ENCODE data around the gene SERPINF2. TPM values are rescaled to one million over a fixed set of nuclear protein-coding genes. Genes with fewer than 3 reads are reported as not detected.
"Not testable (repeated sequence)": the region's sequence is repeated elsewhere in the genome, so short reads cannot be mapped to it uniquely, and the experiment has no call there.

Gene SERPINF2
- total RNA-seq, 1 donor from 2014 or later = 28.3 TPM

GRCh38 chr17:1765576-1765975 lies 22.9 kb downstream of the SERPINF2 start:
- no peak for DNase-seq (ENCODE audit: extremely low spot score, unreplicated experiment)
- TF ChIP-seq, protein P1, sequence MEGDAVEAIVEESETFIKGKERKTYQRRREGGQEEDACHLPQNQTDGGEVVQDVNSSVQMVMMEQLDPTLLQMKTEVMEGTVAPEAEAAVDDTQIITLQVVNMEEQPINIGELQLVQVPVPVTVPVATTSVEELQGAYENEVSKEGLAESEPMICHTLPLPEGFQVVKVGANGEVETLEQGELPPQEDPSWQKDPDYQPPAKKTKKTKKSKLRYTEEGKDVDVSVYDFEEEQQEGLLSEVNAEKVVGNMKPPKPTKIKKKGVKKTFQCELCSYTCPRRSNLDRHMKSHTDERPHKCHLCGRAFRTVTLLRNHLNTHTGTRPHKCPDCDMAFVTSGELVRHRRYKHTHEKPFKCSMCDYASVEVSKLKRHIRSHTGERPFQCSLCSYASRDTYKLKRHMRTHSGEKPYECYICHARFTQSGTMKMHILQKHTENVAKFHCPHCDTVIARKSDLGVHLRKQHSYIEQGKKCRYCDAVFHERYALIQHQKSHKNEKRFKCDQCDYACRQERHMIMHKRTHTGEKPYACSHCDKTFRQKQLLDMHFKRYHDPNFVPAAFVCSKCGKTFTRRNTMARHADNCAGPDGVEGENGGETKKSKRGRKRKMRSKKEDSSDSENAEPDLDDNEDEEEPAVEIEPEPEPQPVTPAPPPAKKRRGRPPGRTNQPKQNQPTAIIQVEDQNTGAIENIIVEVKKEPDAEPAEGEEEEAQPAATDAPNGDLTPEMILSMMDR (conservative IDR thresholded peaks at IDR 0.05) = no peak
- no peak overlapping the region for H3K27ac Mint-ChIP-seq
- H3K4me1 Mint-ChIP-seq (ENCODE audit: unreplicated experiment) = peaks cover 28% of the 10 kb centered on the region
- H3K36me3 Mint-ChIP-seq = no peaks in the 10 kb centered on the region
- H3K4me3 Mint-ChIP-seq = no peak overlapping the region
- H3K27me3 Mint-ChIP-seq = no peaks in the 10 kb centered on the region
- no peaks in the 10 kb centered on the region for H3K9me3 Mint-ChIP-seq

DNA sequence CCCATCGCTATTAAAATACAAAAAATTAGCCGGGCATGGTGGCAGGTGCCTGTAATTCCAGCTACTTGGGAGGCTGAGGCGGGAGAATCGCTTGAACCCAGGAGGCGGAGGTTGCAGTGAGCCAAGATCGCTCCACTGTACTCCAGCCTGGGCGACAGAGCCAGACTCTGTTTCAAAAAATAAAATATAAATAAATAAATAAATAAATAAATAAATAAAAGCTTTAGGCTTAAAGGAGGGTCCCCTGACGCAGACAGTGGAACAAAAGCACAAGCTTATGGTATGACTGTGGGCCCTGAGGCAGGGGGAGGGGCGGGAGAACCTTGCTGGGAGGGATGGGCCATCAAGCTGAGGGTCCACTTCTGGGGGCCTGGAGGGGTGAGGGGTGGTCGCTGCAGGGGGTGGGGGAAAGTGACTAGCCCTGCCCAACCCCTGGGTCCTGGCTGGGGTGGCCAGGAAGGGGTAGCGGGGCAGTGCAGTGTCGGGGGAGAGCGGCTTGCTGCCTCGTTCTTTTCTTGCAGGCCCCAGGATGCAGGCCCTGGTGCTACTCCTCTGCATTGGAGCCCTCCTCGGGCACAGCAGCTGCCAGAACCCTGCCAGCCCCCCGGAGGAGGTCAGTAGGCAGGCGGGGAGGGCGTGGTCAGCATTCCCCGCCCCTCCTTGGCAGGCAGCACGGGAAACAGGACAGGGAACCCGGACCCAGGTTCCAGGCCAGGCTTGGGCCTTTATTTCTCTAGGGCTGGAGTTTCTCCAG lies 23.9 kb downstream of the SERPINF2 start:
- no peak for DNase-seq (ENCODE audit: extremely low spot score, unreplicated experiment)
- H3K27me3 Mint-ChIP-seq = no peaks in the 10 kb centered on the region
- H3K9me3 Mint-ChIP-seq = no peaks in the 10 kb centered on the region
- H3K4me1 Mint-ChIP-seq (ENCODE audit: unreplicated experiment) = peaks cover 28% of the 10 kb centered on the region
- H3K36me3 Mint-ChIP-seq = no peaks in the 10 kb centered on the region
- H3K4me3 Mint-ChIP-seq = no peak overlapping the region
- H3K27ac Mint-ChIP-seq = no peak overlapping the region
- TF ChIP-seq, protein P1 (conservative IDR thresholded peaks at IDR 0.05) = no peak

- H3K27ac Mint-ChIP-seq = no peak overlapping the region
- H3K27me3 Mint-ChIP-seq = no peaks in the 10 kb centered on the region
- H3K4me1 Mint-ChIP-seq (ENCODE audit: unreplicated experiment) = peaks cover 25% of the 10 kb centered on the region
Measured at GRCh38 chr17:1767358-1767757, 24.7 kb downstream of the SERPINF2 start.

GRCh38 chr17:1769822-1770477 lies 27.3 kb downstream of the SERPINF2 start:
- Mint-ChIP-seq H3K4me3 (peak overlapping the region; percentile 45), H3K4me1 (ENCODE audit: unreplicated experiment) (peaks cover 8% of the 10 kb centered on the region), H3K27ac (peak overlapping the region; percentile 79), H3K27me3 (no peaks in the 10 kb centered on the region), H3K9me3 (no peaks in the 10 kb centered on the region), H3K36me3 (no peaks in the 10 kb centered on the region)
- no peak for DNase-seq (ENCODE audit: extremely low spot score, unreplicated experiment)
- TF ChIP-seq, protein P1 (conservative IDR thresholded peaks at IDR 0.05) = no peak

More at GRCh38 chr17:1767358-1767757, 24.7 kb downstream of the SERPINF2 start:
- no peaks in the 10 kb centered on the region for H3K9me3 Mint-ChIP-seq
- no peaks in the 10 kb centered on the region for H3K36me3 Mint-ChIP-seq
- TF ChIP-seq, protein P1 (conservative IDR thresholded peaks at IDR 0.05) = peak; percentile 21
- no peak overlapping the region for H3K4me3 Mint-ChIP-seq
- DNase-seq (ENCODE audit: extremely low spot score, unreplicated experiment) = no peak

GRCh38 chr17:1773000-1773695 lies 30.5 kb downstream of the SERPINF2 start:
- not testable (repeated sequence) for H3K4me1 Mint-ChIP-seq (ENCODE audit: unreplicated experiment); H3K4me3 Mint-ChIP-seq; H3K36me3 Mint-ChIP-seq; H3K27me3 Mint-ChIP-seq; DNase-seq (ENCODE audit: extremely low spot score, unreplicated experiment); H3K9me3 Mint-ChIP-seq
- H3K27ac Mint-ChIP-seq = peak overlapping the region; percentile 11
